ENCODE data around the gene XYLT1.

XYLT1 gene

GRCh38 chr16:17275076-17276009 lies 195.4 kb downstream of the XYLT1 start:
- no peak for DNase-seq

DNA sequence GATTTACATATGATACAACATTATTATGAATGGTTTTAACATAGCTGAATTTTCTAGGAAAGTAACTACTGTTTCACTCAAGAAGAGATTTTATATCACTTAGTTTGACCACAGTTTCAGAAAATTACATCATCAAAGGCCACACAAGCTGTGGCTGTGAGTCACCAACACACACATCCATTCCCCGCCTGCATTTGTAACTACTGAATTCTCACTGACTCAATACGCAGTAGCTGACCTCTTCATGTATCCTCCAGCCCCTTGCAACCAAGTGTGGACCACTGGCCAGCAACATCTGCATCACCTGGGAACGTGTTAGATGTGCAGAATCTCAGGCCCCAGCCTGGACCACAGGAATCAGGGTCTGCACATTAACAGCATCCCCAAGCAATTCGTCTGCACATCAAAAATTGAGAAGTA lies 197.6 kb downstream of the XYLT1 start:
- DNase-seq: no peak

DNA sequence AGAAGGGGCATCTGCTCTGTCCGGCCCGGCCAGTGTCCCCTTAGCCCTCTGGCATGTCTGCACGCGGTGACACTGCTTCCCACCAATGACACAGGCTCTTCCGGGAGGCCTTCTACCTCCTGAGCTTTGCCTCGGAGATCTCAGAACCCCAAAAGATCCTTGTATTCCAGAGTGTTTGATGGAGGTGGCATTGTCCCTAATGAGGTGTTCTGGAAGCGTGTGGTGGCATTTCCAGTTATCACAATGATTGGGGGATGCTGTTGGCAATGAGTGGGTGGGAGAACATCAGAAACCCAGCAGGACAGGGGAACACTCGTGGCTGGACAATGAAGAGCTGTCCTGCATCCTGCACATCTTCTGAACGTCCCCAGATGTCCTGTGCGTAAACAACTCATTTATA lies 198.0 kb downstream of the XYLT1 start:
- DNase-seq: no peak

- no peak for DNase-seq
These were observed 199.1 kb downstream of the XYLT1 start for GRCh38 chr16:17271687-17272086.

- no peak for DNase-seq
These were observed 200.1 kb downstream of the XYLT1 start for GRCh38 chr16:17270683-17271109.

GRCh38 chr16:17270111-17270510 lies 200.6 kb downstream of the XYLT1 start:
- no peak for DNase-seq

- no peak for DNase-seq
These were observed 201.3 kb downstream of the XYLT1 start for GRCh38 chr16:17269439-17269838.

DNA sequence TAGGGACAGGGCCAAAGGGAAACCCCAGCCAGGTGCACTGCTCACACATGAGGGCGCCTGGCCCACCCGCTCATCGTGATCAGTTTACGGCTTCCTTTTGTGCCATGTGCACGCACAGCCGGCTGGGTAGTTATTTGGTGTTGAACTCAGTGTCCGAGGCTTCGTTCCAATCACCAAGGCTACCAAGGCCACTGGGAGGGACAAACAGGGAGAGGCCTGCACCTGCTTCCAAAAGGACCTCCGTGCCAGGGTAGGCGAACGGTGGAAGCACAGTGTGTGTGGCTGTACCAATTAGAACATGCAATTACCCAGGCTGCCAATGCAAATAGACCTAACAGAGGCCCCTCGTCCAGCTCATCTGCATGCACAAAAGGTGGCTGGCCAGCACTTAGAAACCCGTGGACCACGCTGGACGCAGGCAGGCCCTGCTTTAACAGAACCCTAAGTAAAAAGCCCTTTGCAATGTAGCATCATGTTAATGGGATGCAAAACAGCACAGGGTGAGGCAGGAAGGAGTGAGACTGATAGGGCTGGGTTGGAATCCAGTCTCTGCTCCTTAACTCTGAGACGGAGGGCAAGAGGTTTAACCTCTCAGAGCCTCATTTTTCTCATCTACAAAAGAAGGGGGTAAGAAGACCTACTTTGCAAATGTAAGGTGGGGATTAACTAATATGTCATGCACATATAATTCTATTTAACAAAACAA lies 204.0 kb downstream of the XYLT1 start:
- DNase-seq: no peak

- DNase-seq: no peak
These were observed 205.6 kb downstream of the XYLT1 start for GRCh38 chr16:17265154-17265553.

GRCh38 chr16:17261197-17261858 lies 209.4 kb downstream of the XYLT1 start:
- DNase-seq: no peak

DNA sequence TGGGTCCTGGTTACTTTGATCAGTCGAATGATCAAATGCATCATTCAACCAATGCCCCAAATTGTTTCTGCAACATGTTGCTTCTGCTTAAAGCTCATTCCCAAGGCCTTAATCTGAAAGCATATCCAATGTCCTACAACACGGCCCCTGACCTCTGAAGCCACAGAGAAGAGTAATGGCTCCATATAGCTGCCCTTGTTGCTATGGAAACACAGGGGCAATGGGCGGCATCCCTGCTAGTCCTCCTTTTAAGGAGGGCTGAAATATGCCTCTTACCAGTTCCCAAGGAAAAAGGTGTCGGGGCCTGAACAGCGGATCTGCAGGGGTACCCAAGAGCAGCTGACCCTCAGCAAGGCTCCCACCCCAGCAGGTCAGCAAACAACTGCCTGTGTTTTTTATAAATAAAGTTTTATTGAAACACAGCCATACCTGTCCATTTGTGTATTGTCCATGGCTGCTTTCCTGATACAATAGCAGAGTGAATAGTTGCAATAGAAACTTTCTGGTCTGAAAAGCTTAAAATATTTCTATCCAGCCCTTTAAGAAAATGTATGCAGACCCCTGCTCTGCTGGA lies 210.4 kb downstream of the XYLT1 start:
- no peak for DNase-seq

DNA sequence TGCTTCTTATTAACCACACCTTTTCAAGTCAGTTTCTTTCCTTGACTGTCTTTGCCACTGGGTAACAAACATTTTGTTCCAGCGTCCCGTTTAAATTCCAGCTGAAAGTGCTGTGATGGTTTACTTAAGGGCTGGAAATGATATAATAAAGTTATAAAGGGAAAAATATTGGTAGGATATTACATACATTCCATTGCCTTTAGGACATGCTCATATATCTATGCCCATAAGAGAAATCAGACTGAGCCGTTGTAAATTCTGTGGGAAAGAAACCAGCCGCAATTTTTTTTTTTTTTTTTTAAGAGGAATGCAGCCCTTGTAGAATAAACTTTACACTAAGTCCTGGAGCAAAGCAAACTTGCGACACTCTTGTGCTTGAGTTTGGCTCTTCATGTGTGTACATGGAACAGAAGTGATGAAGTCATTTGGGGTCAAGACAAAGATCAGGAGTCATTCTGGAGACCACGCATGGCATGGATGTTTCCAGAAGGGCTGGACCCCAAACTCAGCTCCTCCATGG lies 210.9 kb downstream of the XYLT1 start:
- DNase-seq: no peak

DNA sequence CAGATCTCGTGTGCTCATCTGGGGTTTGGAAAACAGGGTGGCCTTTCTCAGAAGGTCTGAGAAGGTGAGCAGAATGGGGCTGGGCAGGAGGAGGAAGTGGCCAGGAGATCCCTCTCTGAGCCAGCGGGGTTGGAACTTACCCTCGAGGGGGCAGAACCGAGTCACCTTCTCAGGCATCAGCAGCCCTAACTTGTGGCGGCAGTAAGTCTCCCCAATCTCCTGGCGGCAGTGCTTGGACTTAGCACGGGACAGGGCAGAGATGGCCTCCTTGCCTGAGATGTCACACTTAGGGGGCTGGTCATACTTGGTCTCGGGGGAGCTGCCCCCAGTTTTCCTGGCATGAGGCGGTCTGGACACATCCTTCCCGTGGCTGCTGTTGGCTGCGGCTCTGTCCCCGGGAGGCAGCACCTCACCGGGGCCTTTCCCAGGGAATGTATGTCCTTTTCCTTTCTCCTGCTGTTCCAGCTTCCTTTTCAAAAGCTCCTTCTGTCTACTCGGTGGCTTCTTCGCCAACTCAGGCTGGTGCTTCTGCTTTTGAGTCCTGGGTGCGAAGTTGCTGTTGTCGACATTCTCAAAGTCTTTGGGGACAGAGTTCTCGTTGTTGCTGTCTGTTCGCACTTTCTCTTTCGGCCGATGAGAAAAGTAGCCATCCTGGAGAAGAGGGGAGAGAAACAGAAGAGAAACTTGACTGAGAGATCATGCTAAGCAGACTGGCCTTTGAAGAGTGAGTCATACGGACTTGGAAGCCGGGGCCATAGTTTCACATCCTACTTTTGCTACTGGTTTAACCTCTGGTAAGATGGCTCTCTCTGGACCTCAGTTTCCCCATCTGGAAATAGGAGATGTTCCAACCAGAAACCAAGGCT lies 211.7 kb downstream of the XYLT1 start:
- no peak for DNase-seq

GRCh38 chr16:17258077-17258599 lies 212.6 kb downstream of the XYLT1 start:
- DNase-seq: no peak

- no peak for DNase-seq
These were observed 213.2 kb downstream of the XYLT1 start for GRCh38 chr16:17257426-17258023.

GRCh38 chr16:17252701-17253100 lies 218.1 kb downstream of the XYLT1 start:
- DNase-seq: no peak

DNA sequence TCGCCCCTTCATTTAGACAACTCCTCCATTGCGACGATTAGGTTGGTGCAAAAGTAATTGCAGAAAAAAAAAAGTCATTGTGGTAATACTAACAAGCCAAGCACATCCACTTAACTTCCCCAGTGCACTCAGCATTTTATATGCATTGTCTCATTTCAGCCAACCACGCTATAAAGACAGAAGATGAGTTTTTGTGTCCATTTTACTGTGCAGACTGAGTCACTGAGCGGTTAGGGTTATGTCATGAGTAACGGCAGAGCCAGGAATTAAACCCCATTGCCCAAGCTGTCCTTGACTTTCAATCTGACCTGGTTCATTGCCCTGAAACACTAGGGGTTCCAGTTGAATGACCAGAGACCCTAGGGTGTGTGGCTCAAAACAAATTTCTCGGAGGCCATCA lies 218.7 kb downstream of the XYLT1 start:
- no peak for DNase-seq

- no peak for DNase-seq
These were observed 219.3 kb downstream of the XYLT1 start for GRCh38 chr16:17251496-17251895.

GRCh38 chr16:17246974-17247732 lies 223.6 kb downstream of the XYLT1 start:
- no peak for DNase-seq

DNA sequence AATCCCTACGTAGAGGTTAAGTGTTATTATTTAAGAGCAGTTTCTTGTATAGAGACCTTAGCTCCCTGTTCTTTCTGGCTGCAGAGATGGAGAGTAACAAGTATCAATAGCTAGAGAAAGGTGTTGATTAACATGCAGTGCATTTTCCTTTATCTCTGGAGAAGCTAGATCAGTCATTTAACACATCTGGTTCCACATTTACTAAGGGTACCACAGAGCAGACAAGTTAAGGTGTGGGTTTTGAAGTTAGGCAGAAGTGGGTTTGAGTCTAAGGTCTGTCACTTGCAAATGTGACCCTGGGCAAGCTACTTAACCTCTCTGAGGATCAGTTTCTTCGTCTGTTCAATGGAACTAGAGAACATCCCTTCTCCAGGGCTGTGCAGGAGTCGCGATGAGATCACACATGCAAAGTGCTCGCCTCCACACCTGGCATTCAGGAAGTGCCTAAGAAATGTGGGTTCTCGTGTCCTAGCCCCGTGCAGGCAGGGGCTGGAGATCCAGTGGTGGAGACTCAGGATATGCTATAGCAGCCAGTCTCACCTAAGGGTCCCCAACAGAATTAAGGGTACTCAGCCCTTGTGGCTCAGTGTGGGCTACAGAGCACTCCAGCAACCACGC lies 224.4 kb downstream of the XYLT1 start:
- DNase-seq: no peak

Measured in NCI-H1048 (cell line).